Gastroesophageal sphincter (tissue), 3 donors: ENCODE measurements around the gene ASB2.

Experiments
- POLR2A ChIP-seq, 2 donors: fragments of 450-650 bp; IDR thresholded peaks; one replicate each; pipeline ENCODE4 v1.6.1; 2017; ENCODE audit warnings: antibody characterized with exemption in 2 of 2, mild to moderate bottlenecking in 2 of 2, moderate library complexity in 1 of 2
- TF ChIP-seq, protein P1 (sequence below), 4 experiments: fragments of 200-600 bp in 2 of 4; fragments of 450-650 bp in 2 of 4; sonication (generic) in 1 of 4; IDR thresholded peaks; one replicate each; pipeline ENCODE4 v1.5.1; 2017 to 2019; ENCODE audit warnings: antibody characterized with exemption in 4 of 4, mild to moderate bottlenecking in 2 of 4, moderate library complexity in 2 of 4

DNA sequence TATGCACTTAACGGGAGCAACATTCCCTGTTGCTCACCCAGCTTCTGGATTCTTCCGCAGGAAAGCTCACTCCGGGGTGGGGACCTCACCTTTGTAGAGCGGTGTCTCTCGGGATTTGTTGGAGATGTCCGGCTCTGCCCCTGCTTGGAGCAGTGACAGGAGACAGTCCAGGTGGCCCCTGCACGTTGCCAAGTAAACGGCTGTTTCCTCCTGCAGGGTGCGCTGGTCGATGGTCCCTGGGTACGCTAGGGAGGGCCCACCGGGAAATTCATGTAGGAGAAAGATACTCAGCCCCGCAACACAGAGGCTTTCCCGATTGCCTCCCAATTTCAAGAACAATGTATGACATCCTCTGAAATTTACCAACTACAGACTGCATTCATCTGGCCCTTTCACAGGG, 23.1 kb downstream of the ASB2 start:
- TF ChIP-seq, protein P1, sequence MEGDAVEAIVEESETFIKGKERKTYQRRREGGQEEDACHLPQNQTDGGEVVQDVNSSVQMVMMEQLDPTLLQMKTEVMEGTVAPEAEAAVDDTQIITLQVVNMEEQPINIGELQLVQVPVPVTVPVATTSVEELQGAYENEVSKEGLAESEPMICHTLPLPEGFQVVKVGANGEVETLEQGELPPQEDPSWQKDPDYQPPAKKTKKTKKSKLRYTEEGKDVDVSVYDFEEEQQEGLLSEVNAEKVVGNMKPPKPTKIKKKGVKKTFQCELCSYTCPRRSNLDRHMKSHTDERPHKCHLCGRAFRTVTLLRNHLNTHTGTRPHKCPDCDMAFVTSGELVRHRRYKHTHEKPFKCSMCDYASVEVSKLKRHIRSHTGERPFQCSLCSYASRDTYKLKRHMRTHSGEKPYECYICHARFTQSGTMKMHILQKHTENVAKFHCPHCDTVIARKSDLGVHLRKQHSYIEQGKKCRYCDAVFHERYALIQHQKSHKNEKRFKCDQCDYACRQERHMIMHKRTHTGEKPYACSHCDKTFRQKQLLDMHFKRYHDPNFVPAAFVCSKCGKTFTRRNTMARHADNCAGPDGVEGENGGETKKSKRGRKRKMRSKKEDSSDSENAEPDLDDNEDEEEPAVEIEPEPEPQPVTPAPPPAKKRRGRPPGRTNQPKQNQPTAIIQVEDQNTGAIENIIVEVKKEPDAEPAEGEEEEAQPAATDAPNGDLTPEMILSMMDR (IDR thresholded peaks at IDR 0.05) = peak in 2 of 4 experiments; percentile 23 to 43
- no peak for TF ChIP-seq POLR2A (IDR thresholded peaks at IDR 0.05)
